Karpas-422 (cell line): ENCODE data around the gene TMEM53. TPM values are rescaled to one million over a fixed set of nuclear protein-coding genes. Genes with fewer than 3 reads are reported as not detected.

Experiments
- DNase-seq: peaks from one replicate; pipeline ENCODE4 v3.0.0-alpha.2; 2015
- H2AFZ ChIP-seq: fragments of 200-600 bp; sonication (generic); 2 replicates; pipeline ENCODE4 v1.6.1; 2014; ENCODE audit warnings: antibody characterized with exemption, low read length, mixed read lengths
- H3K27ac ChIP-seq: fragments of 200-600 bp; sonication (generic); 2 replicates; pipeline ENCODE4 v1.5.1; 2014; ENCODE audit warnings: mild to moderate bottlenecking, low read length, moderate library complexity
- H3K27me3 ChIP-seq: fragments of 200-600 bp; sonication (generic); 2 replicates; pipeline ENCODE4 v1.6.1; 2014; ENCODE audit warnings: low read length, mixed read lengths
- H3K36me3 ChIP-seq: fragments of 200-600 bp; sonication (generic); 2 replicates; pipeline ENCODE4 v1.6.1; 2014; ENCODE audit warnings: low read length, mixed read lengths; ENCODE audit not compliant: insufficient read depth
- H3K4me1 ChIP-seq: fragments of 200-600 bp; sonication (generic); 2 replicates; pipeline ENCODE4 v1.6.1; 2014; ENCODE audit warnings: mild to moderate bottlenecking, low read length, mixed read lengths
- H3K4me2 ChIP-seq: fragments of 200-600 bp; sonication (generic); 2 replicates; pipeline ENCODE4 v1.6.1; 2014; ENCODE audit warnings: low read length, low read depth, mild to moderate bottlenecking; ENCODE audit not compliant: poor library complexity, severe bottlenecking
- H3K4me3 ChIP-seq: fragments of 200-600 bp; sonication (generic); 2 replicates; pipeline ENCODE4 v1.5.1; 2014; ENCODE audit warnings: mild to moderate bottlenecking, antibody characterized with exemption, low read length, mixed read lengths
- H3K79me2 ChIP-seq: fragments of 200-600 bp; sonication (generic); 2 replicates; pipeline ENCODE4 v1.6.1; 2014; ENCODE audit warnings: mild to moderate bottlenecking, low read length, mixed read lengths
- H3K9ac ChIP-seq: fragments of 200-600 bp; sonication (generic); 2 replicates; pipeline ENCODE4 v1.6.0; 2014; ENCODE audit warnings: low read length
- H3K9me2 ChIP-seq: fragments of 200-600 bp; sonication (generic), shearing (Covaris generic); replicated peaks from 2 replicates; pipeline ENCODE4 v1.6.0; 2014; ENCODE audit warnings: mild to moderate bottlenecking, low read length, moderate library complexity; ENCODE audit not compliant: insufficient read depth
- H3K9me3 ChIP-seq: fragments of 300-700, 200-600 bp; sonication (generic); 2 replicates; pipeline ENCODE4 v1.6.1; 2014; ENCODE audit warnings: low read length, mixed read lengths
- H4K20me1 ChIP-seq: fragments of 200-600 bp; sonication (generic); 2 replicates; pipeline ENCODE4 v1.6.1; 2014; ENCODE audit warnings: mild to moderate bottlenecking, antibody characterized with exemption, low read length, low read depth; ENCODE audit not compliant: insufficient read depth
- total RNA-seq: library from RNA; depleted of rRNA; stranded (reverse); fragments of >200 nt; shearing (Covaris generic); gene quantifications from 2 replicates; pipeline ENCODE4 v1.2.3, GENCODE V29; 2014; ENCODE audit warnings: low replicate concordance

The TMEM53 gene
- total RNA-seq, 1 experiment from 2014 or later, result 10.7 TPM

DNA sequence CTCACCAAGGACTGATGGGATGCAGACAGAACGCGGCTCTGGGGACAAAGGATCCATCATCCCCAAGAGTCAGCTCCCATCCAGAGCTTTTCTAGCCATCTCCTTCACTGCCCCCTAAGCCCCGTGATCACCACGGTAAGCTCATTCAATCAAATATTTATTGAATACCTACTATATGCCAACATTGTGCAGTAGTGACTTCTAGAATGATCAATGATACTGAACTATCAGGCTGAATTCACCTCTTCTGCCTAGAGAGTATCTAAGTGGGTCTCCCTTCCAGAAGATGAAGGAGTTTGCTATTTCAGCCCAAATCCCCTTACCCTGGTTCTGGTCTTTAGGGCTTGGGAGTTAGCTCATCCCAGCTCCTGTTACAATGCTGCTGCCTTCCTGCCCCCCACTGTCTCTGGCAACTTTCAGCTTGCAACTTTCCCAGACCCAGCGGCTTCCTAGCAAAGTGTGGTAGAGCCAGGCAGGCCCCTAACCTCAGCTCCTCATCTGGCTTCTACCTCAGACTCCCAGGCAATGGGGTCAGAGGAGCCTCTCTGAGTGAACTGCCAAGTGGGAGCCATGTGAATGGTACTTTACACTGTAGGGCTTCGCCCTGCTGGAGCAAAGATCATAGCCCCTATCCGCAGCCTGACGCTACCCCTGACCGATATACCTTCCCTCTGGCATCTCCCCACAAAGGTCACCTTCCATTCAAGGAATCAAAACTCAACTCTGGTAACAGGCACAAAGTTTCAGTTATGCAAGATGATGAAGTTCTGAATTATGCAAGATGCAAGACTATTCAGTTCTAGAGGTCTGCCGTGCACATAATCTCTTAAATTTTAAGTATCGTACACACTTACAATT is 20.9 kb downstream of the TMEM53 start:
- H2AFZ ChIP-seq, result no peak overlapping the region
- no peaks in the 10 kb centered on the region for H3K27me3 ChIP-seq
- H3K4me2 ChIP-seq, result no peak overlapping the region
- no peak overlapping the region for H3K4me3 ChIP-seq
- 0 out of 2 replicates have a peak, but pooled peaks cover 2% of the 10 kb centered on the region for H3K36me3 ChIP-seq
- no peak overlapping the region for H3K27ac ChIP-seq
- DNase-seq, result no peak
- no peaks in the 10 kb centered on the region for H3K9me2 ChIP-seq
- H4K20me1 ChIP-seq, result no peaks in the 10 kb centered on the region
- H3K9ac ChIP-seq, result no peak overlapping the region
- H3K4me1 ChIP-seq, result peaks cover 10% of the 10 kb centered on the region
- no peaks in the 10 kb centered on the region for H3K9me3 ChIP-seq
- no peaks in the 10 kb centered on the region for H3K79me2 ChIP-seq

- Histone ChIP-seq H3K27me3 (no peaks in the 10 kb centered on the region), H3K4me3 (no peak overlapping the region), H3K79me2 (no peaks in the 10 kb centered on the region), H3K9ac (no peak overlapping the region), H4K20me1 (no peaks in the 10 kb centered on the region), H3K27ac (no peak overlapping the region), H3K4me2 (no peak overlapping the region), H3K4me1 (peaks cover 10% of the 10 kb centered on the region), H3K9me3 (no peaks in the 10 kb centered on the region), H2AFZ (no peak overlapping the region), H3K9me2 (no peaks in the 10 kb centered on the region), H3K36me3 (0 out of 2 replicates have a peak, but pooled peaks cover 2% of the 10 kb centered on the region)
- peak; percentile 90 for DNase-seq
Measured at GRCh38 chr1:44652445-44653106, 21.7 kb downstream of the TMEM53 start.

GRCh38 chr1:44651069-44651468 is 23.2 kb downstream of the TMEM53 start:
- Histone ChIP-seq H3K36me3 (peaks cover 7% of the 10 kb centered on the region; the same call in 1 of the 2 replicates), H3K9ac (no peak overlapping the region), H3K9me3 (no peaks in the 10 kb centered on the region), H2AFZ (no peak overlapping the region), H4K20me1 (no peaks in the 10 kb centered on the region), H3K4me1 (0 out of 2 replicates have a peak, but pooled peaks cover 2% of the 10 kb centered on the region), H3K27me3 (no peaks in the 10 kb centered on the region), H3K27ac (no peak overlapping the region), H3K9me2 (no peaks in the 10 kb centered on the region), H3K79me2 (no peaks in the 10 kb centered on the region), H3K4me2 (no peak overlapping the region), H3K4me3 (no peak overlapping the region)
- no peak for DNase-seq

GRCh38 chr1:44650159-44650831 is 24.0 kb downstream of the TMEM53 start:
- DNase-seq, result no peak
- H3K4me2 ChIP-seq, result no peak overlapping the region
- H3K4me3 ChIP-seq, result no peak overlapping the region
- H3K79me2 ChIP-seq, result no peaks in the 10 kb centered on the region
- no peaks in the 10 kb centered on the region for H3K9me2 ChIP-seq
- H3K27ac ChIP-seq, result no peak overlapping the region
- H3K9ac ChIP-seq, result no peak overlapping the region
- no peaks in the 10 kb centered on the region for H4K20me1 ChIP-seq
- H3K36me3 ChIP-seq, result peaks cover 7% of the 10 kb centered on the region; the same call in 1 of the 2 replicates
- H2AFZ ChIP-seq, result no peak overlapping the region
- no peaks in the 10 kb centered on the region for H3K27me3 ChIP-seq
- no peaks in the 10 kb centered on the region for H3K9me3 ChIP-seq
- no peaks in the 10 kb centered on the region for H3K4me1 ChIP-seq

DNA sequence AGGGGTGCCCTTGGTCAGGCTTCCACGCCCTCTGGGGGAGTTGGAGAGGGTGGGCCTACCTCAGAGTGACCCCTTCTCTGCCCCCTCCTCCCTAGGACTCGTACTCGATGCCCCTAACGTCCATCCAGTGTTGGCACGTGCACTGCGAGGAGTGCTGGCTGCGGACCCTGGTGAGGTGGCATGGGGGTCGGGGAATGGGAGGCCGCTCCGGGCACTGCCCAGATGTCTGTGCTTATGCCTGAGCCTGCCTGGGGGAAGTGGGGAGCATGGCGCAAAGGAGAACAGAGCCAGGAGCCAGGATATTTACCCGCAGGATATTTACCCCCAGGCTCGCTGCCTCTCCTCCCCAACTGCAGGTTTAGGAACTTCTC is 24.5 kb downstream of the TMEM53 start:
- no peaks in the 10 kb centered on the region for H3K79me2 ChIP-seq
- no peak overlapping the region for H3K9ac ChIP-seq
- no peaks in the 10 kb centered on the region for H3K9me3 ChIP-seq
- H3K36me3 ChIP-seq, result peaks cover 7% of the 10 kb centered on the region
- H4K20me1 ChIP-seq, result no peaks in the 10 kb centered on the region
- H3K9me2 ChIP-seq, result no peaks in the 10 kb centered on the region
- no peak for DNase-seq
- no peaks in the 10 kb centered on the region for H3K4me1 ChIP-seq
- no peak overlapping the region for H3K27ac ChIP-seq
- no peak overlapping the region for H3K4me2 ChIP-seq
- H3K27me3 ChIP-seq, result no peaks in the 10 kb centered on the region
- no peak overlapping the region for H2AFZ ChIP-seq
- H3K4me3 ChIP-seq, result no peak overlapping the region

DNA sequence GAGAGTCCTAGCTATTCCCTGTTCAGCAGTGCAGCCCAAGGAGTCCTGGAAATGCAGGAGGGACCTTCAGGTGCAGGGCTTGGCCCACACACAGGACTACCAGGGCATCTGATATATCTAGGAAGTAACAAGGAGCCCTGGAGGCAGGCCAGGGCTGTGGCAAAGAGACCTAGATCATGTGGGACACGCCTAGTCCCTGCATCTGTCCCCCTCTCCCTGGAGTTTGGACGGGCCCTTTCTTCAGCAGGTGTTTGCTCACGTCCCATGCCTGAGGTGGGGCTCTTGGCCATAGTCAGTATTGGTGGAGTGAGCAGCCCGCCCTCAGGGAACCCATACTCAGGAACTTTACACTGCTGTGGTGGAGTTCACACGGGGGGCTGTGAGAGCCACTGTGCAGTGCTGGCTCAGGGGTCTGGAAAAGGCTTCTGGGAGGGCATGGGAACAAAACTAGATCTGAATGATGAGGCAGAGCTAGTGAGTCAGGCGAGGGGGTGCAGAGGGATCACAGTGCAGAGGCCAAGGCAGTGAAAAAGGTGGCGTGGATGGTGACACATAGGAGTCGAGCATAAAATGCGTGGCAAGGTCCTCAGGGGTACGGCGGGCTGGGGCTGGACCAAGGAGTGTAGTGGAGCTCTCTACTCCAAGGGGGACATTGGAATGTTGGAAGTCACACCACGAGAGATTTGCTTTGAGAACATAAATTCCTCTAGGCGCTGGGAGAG is 25.6 kb downstream of the TMEM53 start:
- Histone ChIP-seq H3K4me2 (no peak overlapping the region), H4K20me1 (no peaks in the 10 kb centered on the region), H3K9me2 (no peaks in the 10 kb centered on the region), H3K4me3 (no peak overlapping the region), H3K9ac (no peak overlapping the region), H3K9me3 (no peaks in the 10 kb centered on the region), H3K27me3 (no peaks in the 10 kb centered on the region), H2AFZ (no peak overlapping the region), H3K36me3 (peaks cover 13% of the 10 kb centered on the region), H3K27ac (no peak overlapping the region), H3K4me1 (no peaks in the 10 kb centered on the region), H3K79me2 (no peaks in the 10 kb centered on the region)
- DNase-seq, result no peak

GRCh38 chr1:44647896-44648295 is 26.4 kb downstream of the TMEM53 start:
- no peaks in the 10 kb centered on the region for H3K9me2 ChIP-seq
- H3K36me3 ChIP-seq, result peaks cover 13% of the 10 kb centered on the region
- H3K4me1 ChIP-seq, result no peaks in the 10 kb centered on the region
- H3K9me3 ChIP-seq, result no peaks in the 10 kb centered on the region
- H3K9ac ChIP-seq, result no peak overlapping the region
- no peaks in the 10 kb centered on the region for H3K27me3 ChIP-seq
- DNase-seq, result no peak
- no peak overlapping the region for H3K4me3 ChIP-seq
- no peak overlapping the region for H3K4me2 ChIP-seq
- no peaks in the 10 kb centered on the region for H4K20me1 ChIP-seq
- no peak overlapping the region for H3K27ac ChIP-seq
- no peaks in the 10 kb centered on the region for H3K79me2 ChIP-seq
- no peak overlapping the region for H2AFZ ChIP-seq
